ENCODE data around the gene TBXT.
"Not testable (repeated sequence)": the region's sequence is repeated elsewhere in the genome, so short reads cannot be mapped to it uniquely, and the experiment has no call there.

The TBXT gene, protein sequence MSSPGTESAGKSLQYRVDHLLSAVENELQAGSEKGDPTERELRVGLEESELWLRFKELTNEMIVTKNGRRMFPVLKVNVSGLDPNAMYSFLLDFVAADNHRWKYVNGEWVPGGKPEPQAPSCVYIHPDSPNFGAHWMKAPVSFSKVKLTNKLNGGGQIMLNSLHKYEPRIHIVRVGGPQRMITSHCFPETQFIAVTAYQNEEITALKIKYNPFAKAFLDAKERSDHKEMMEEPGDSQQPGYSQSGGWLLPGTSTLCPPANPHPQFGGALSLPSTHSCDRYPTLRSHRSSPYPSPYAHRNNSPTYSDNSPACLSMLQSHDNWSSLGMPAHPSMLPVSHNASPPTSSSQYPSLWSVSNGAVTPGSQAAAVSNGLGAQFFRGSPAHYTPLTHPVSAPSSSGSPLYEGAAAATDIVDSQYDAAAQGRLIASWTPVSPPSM

DNA sequence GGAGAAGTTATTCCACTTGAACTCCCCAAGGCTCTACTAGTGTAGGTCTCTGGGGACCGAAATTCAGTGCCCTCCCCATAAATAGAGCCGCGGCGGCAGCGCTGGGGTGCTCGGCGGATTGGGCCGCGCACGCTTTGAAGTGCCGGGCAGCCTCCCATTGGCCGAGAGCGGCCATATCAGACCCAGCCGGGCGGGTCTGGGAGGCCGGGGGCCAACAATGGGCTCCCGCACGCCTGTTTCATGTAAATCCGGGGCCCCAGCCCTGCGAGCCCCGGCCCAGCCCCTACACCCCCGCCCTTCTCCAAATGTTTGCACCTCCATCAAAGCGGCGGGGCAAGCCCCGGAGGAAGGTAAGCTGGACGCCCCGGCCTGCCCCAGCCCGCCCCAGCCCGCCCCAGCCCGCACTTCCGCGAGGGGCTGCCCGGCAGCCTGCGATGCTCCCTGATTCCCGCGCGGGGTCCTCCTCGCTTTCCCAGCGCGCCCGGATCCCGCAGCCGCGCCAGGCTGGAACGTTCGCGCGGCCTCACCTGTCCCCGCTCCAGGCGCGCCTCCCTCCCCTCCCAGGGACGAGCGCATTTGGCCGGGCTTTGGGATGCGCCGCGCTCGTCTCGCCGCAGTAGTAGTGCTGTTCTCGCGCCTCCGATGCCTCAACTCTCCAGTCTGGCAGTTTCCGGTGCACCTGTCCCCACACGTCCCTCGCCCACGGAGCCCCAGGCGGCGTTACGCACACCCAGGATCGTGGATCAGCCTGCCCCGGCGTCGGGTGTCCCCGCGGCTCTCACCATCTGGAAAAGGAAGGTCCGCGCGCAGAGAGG is at the start of gene TBXT:
Gene TBXT (minus strand): TSS at position 51 of the 815 bp plus-strand sequence. CDS start 260 bp downstream, outside the sequence.
- DNase-seq = no peak

GRCh38 chr6:166207284-166207561 is 39.6 kb upstream of the TBXT start:
- DNase-seq = no peak

DNA sequence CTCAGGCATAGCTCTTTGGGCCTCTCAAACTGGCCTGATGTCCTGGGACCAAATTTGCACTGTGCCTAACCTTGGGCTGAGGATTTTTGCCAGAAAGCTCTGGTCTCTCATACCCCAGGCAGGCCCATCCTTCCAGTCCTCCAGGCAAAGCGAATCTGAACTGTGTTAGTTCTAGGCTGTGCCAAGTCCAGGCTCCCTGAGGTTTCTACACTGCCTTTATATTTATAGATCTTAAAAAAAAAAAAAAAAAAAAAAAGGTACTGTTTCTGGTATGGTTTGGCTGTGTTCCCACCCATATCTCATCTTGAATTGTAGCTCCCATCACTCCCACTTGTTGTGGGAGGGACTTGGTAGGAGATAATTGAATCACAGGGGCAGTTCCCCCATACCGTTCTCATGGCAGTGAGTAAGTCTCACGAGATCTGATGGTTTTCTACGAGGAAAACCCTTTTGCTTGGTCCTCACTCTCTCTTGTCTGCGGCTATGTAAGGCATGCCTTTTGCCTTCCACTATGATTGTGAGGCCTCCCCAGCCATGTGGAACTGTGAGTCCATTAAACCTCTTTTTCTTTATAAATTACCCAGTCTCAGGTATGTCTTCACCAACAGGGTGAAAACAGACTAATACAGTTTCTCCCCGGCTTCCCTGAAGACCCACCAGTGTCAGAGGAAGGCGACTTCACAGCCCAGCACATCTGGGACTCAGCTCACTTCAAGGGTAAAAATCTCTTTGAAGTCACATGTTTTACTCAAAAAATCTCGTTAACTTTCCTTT is 39.0 kb upstream of the TBXT start:
- DNase-seq = no peak

DNA sequence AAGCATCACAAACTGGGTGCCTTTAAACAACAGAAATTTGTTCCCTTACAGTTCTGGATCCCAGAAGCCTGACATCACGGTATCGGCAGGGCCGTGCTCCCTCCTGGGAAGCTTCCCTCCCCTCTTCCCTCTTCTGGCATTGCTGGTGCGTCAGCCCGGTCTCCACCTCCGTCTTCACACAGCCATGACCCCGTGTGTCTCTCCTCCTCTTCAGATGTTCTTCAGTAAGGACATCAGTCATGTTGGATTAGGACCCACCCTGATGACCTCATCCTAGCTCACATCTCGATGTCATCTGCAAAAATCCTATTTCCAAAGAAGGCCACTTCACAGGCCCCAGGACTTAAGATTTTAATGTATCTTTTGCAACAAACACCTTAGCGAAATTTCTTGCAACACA is 38.4 kb upstream of the TBXT start:
- no peak for DNase-seq

DNA sequence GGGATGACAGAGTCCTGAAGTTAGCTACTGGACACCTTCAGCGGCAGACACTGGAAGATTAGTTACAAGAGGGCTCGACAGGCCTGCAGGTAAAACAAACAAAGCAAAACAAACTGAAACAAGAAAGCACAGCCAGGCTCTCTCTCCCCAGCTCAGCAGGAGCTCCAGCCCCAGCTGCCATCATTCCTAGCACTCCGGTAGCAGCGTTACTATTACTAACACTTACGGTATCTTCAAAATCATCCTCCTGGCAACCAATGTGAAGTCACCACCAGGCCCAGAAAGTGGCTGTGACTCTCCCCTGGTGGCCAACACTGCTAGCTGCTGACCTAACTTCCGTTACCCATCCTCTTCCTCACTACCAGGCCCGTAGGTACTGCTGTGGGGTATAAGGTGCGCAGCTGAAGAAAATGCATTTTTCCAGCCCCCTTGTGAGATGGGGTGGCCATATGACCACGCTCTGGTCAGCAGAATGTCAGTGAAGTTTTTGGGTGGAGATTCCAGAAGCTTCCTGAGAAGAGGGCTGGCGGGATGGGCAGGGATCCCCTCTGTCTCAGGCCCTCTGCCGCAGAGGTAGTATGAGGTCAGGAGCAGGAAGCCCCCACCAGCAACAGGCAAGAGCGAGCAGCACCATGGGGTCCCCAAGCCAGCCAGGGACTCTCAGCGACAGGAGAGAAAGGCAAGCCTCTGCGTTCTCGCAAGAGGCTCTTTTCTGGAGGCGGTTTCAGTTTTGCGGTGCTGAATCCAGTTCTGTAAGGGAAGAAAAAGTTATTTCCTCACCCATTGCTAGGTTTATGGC is 37.4 kb upstream of the TBXT start:
- no peak for DNase-seq

DNA sequence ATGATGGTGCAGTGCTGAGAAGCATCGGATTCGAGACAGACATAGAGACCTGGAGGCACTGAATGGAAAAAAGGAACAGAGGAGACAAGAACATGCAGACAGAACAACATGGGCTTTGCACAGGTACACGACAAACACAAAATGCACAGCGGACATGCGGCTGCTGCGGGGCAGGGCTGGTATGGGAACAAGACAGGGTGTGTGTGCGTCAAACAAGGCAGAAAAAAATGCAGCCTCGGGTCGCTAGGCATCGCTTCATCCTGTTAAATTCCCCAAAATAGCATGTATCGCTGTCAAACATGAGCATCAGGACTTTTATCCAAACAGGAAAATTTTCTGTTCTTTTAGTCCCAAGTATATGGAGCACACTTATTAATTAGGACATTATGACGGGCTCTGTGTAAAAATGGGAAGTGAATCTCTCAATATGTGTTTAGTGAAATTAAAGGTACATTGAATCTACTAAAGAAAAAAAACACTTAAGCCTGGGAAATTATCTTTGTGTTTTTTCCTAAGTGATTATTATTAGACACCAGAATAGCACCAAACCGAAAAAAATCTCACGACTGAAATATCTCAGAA is 36.1 kb upstream of the TBXT start:
- DNase-seq = no peak

- DNase-seq = no peak
These were observed 35.5 kb upstream of the TBXT start for GRCh38 chr6:166203003-166203640.

- no peak for DNase-seq
These were observed 34.7 kb upstream of the TBXT start for GRCh38 chr6:166202321-166202733.

DNA sequence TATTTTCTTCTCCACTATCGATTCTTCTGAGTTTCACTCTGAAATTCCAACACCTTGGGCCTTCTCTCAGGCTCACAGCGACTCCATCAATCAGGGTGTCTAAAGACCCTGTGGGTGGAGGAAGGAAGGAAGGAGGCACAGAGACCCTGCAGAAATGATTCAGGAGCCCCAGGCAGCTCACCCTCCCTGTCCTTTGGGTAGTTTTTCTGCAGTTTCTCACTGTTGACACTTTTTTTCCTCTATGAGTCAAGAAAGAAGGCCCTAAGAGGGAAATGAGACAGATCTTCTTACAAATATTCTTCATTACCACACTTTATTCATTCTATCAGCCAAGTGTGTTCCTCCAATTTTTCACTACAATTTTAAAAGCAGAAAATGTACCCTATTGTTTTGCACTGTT is 34.2 kb upstream of the TBXT start:
- no peak for DNase-seq

- no peak for DNase-seq
These were observed 29.7 kb upstream of the TBXT start for GRCh38 chr6:166197361-166197760.

DNA sequence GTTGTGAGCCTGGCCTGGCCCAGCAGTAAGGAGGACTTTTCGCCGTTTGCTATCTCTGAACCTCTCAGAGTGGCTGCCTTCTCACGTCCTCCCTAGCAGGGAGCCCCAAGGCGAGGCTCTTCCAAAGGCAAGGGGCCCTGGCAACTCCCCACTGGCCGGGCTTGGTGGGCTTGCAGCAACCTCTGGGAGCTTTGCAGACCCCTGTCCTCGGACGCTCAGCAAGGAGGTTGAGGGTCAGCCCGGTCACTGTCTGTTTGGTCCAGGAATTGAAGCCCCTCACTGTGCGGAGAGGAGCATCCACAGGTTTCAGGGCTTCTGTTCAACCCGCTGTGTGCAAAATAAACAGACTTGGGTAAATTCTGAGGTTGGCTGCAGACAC is 28.2 kb upstream of the TBXT start:
- DNase-seq = no peak

DNA sequence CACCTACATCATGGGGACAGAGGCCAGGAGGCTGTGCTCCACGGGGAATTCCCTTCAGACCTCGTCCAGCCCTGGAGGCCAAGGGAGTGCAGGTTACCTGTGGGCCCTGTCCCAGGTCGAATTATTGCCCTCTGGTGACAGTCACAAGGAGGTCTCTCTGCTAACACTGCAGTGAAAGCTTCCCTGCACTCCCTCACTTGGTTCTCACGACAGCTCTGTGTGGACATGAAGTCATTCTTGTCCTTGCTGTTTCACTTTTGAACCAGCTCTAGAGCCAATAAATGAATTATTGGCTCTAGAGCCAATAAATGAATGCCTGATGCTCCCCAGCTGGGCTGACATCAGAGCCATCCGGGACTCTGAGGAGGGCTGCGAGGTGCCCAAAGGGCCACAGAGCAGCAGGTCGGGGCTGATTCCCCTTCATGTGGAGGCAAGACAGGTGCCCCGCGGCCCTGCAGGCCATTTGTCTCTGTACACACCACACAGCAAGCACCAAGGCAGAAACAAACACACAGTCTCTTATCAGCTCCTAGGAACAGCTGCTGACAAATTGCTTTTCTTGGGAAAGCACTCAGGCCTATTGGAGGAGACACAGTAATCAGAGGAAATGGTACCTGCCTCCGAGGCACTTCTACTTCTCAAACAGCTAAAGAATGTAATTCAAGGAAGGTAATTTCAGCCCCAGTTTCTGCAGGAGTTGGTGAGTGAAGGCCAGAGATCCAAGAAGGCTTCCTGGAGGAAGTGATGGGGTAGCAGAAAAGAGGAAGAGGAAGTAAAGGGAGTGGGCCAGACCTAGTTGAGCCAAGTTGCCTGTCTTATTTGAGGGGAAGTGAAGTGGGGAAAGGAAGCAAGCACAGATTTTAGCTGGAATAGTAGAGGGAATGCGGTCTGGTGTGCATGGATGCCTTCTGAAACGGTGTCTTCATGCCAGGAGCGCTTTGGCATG is 27.5 kb upstream of the TBXT start:
- no peak for DNase-seq

GRCh38 chr6:166192557-166192956 is 24.9 kb upstream of the TBXT start:
- no peak for DNase-seq

DNA sequence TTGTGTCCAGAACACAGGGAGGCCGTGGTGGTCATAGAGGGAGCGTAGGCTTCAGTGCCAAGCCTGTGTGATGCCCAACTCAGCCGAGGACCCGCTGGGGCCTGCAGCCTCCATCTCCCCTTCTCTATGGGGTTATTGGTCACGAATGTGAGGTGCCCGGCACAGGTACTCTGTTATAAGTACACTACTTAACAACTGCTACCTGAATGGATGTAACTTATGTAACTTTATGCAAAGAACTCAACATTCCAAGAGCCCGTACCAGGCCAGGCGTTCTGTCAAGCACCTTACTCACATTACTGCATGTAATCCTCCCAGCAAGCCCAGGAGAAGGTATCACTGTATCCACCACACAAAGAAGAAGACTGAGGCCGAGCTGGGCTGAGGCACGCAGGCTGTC is 24.5 kb upstream of the TBXT start:
- no peak for DNase-seq

GRCh38 chr6:166179704-166180103 is 12.1 kb upstream of the TBXT start:
- no peak for DNase-seq

- DNase-seq = no peak
These were observed 8.5 kb upstream of the TBXT start for GRCh38 chr6:166176106-166176505.

GRCh38 chr6:166175093-166175492 is 7.4 kb upstream of the TBXT start:
- DNase-seq = not testable (repeated sequence)

DNA sequence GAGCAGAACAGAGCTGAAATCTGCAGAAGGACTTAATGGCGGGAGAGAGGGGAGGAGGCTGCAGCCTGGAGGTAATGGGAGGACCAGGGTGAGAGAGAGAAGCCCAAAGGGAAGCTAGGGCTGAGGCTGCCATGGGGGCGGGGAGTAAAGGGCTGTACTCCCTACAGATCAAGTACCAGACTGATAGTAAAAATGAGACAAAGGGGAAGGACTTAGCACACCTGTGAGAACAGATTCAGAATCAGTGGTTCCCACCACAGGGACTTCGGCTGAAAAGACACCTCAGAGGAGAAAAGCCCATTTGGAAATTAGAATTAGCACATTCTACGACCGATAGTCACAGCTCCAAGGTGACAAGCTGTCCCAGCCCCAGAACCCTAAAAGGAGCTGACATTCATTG is 6.4 kb upstream of the TBXT start:
- DNase-seq = no peak

DNA sequence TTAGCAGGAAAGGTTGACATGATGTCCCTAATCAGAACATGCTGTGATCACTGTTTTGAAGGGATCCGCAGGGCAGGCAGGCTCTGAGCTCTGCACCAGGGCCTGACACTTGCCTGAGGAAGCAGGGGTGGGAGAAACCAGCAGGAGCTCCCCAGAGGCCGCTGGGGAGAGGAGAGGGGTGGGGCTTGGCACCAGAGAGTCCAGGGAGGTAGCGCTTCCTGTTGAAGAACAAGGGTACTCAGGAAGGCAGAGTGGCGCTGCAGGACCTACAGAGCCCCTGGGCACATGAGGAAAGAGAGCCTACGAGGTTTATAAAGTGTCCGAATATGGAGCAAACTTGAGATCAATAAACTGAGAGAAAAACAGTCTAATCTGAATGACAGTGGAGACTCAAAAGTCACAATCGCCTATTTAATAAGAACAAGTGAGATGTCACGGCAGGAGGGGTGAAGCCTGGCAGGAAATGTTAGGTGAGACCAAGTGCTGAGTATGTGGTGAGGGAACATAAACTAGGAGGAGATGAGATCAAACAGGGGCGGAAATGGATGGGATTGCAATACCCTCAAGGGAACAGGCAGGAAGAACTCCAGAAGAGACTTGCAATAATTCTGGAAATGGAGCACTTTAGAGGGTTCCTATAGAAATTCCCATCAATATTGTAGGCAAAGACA is 5.8 kb upstream of the TBXT start:
- no peak for DNase-seq

- DNase-seq = no peak
These were observed 4.9 kb upstream of the TBXT start for GRCh38 chr6:166172546-166172945.

Data from left hindlimb (tissue), 1 donor.